Activated CD4-positive, alpha-beta T cell treated with anti-CD3 and anti-CD28 coated beads for 36 hours (primary cell): ENCODE data around the gene SPOCK1. TPM values are rescaled to one million over a fixed set of nuclear protein-coding genes. Genes with fewer than 3 reads are reported as not detected.

Experiments used
- ATAC-seq: fragments of 200-7000 bp; cut with Tn5 transposase; one replicate; pipeline ENCODE4 v1.10.0; 2021; ENCODE audit warnings: mild to moderate bottlenecking, moderate library complexity
- CTCF ChIA-PET: fragments of 350-600 bp; sonication (Branson Sonifier 250); formaldehyde crosslinking; loops from one replicate; lab custom pipeline; 2021; ENCODE audit warnings: antibody characterized with exemption; lab: Charles Lee
- POLR2A ChIA-PET: fragments of 350-600 bp; sonication (Branson Sonifier 250); formaldehyde crosslinking; loops from one replicate; lab custom pipeline; 2021; ENCODE audit warnings: antibody characterized with exemption, inconsistent platforms; lab: Charles Lee
- DNase-seq: peaks from one replicate; pipeline ENCODE4 v3.0.0-alpha.2; 2020
- H3K27ac Mint-ChIP-seq: one replicate; pipeline ENCODE4 v1.8.0; 2021; ENCODE audit warnings: mixed read lengths
- H3K27me3 Mint-ChIP-seq: one replicate; pipeline ENCODE4 v1.8.0; 2021; ENCODE audit warnings: mixed read lengths
- H3K36me3 Mint-ChIP-seq: one replicate; pipeline ENCODE4 v1.8.0; 2021; ENCODE audit warnings: low read depth, mixed read lengths
- H3K4me1 Mint-ChIP-seq: one replicate; pipeline ENCODE4 v1.8.0; 2021; ENCODE audit warnings: mixed read lengths
- H3K4me3 Mint-ChIP-seq: one replicate; pipeline ENCODE4 v1.8.0; 2021; ENCODE audit warnings: mild to moderate bottlenecking, moderate library complexity, mixed read lengths
- H3K9me3 Mint-ChIP-seq: one replicate; pipeline ENCODE4 v1.8.0; 2021; ENCODE audit warnings: low read depth, mixed read lengths
- intact Hi-C, 2 experiments: fragments of 100-400 bp; cut with DNase I in 1 of 2; cut with micrococcal nuclease in 1 of 2; formaldehyde crosslinking; loops; one replicate each; pipeline versions ENCODE4 v1.14.2 to v1.15.1; 2022 to 2024; cut with DNase I, micrococcal nuclease
- total RNA-seq, 2 experiments: library from RNA; stranded (reverse); gene quantifications; one replicate each; pipeline ENCODE4 v1.2.3, GENCODE V29; 2021

The SPOCK1 gene
- total RNA-seq, 2 experiments from 2014 or later, result not detected

- Mint-ChIP-seq H3K4me1 (no peaks in the 10 kb centered on the region), H3K27me3 (peaks cover 10% of the 10 kb centered on the region), H3K4me3 (no peak overlapping the region), H3K27ac (no peak overlapping the region), H3K36me3 (no peaks in the 10 kb centered on the region), H3K9me3 (no peaks in the 10 kb centered on the region)
- ATAC-seq, result no peak
- intact Hi-C loops, result no loop called here
- POLR2A ChIA-PET, result no interaction called here
- no peak for DNase-seq
- CTCF ChIA-PET, result no interaction called here
Observed at GRCh38 chr5:137286025-137286610, 213.0 kb downstream of the SPOCK1 start.

- DNase-seq, result no peak
- ATAC-seq, result no peak
- ChIA-PET CTCF (no interaction called here), POLR2A (no interaction called here)
- no peak overlapping the region for H3K27ac Mint-ChIP-seq
- H3K36me3 Mint-ChIP-seq, result no peaks in the 10 kb centered on the region
- H3K4me1 Mint-ChIP-seq, result no peaks in the 10 kb centered on the region
- no peaks in the 10 kb centered on the region for H3K9me3 Mint-ChIP-seq
- H3K4me3 Mint-ChIP-seq, result no peak overlapping the region
- H3K27me3 Mint-ChIP-seq, result peaks cover 8% of the 10 kb centered on the region
- intact Hi-C loops, result no loop called here
Observed at GRCh38 chr5:137283801-137284200, 215.3 kb downstream of the SPOCK1 start.

GRCh38 chr5:137282216-137282615 is 216.9 kb downstream of the SPOCK1 start:
- ATAC-seq, result no peak
- no peaks in the 10 kb centered on the region for H3K36me3 Mint-ChIP-seq
- intact Hi-C loops, result no loop called here
- H3K27me3 Mint-ChIP-seq, result peaks cover 3% of the 10 kb centered on the region
- no peaks in the 10 kb centered on the region for H3K9me3 Mint-ChIP-seq
- CTCF ChIA-PET, result no interaction called here
- POLR2A ChIA-PET, result no interaction called here
- H3K4me3 Mint-ChIP-seq, result no peak overlapping the region
- no peaks in the 10 kb centered on the region for H3K4me1 Mint-ChIP-seq
- DNase-seq, result no peak
- no peak overlapping the region for H3K27ac Mint-ChIP-seq

- Mint-ChIP-seq H3K4me3 (no peak overlapping the region), H3K27me3 (peaks cover 3% of the 10 kb centered on the region), H3K27ac (no peak overlapping the region), H3K4me1 (no peaks in the 10 kb centered on the region), H3K36me3 (no peaks in the 10 kb centered on the region), H3K9me3 (no peaks in the 10 kb centered on the region)
- intact Hi-C loops, result no loop called here
- DNase-seq (no peak), ATAC-seq (no peak)
- ChIA-PET CTCF (no interaction called here), POLR2A (no interaction called here)
Observed at GRCh38 chr5:137281201-137281600, 217.9 kb downstream of the SPOCK1 start.

- ChIA-PET POLR2A (no interaction called here), CTCF (no interaction called here)
- ATAC-seq (no peak), DNase-seq (no peak)
- Mint-ChIP-seq H3K4me1 (no peaks in the 10 kb centered on the region), H3K27ac (no peak overlapping the region), H3K36me3 (no peaks in the 10 kb centered on the region), H3K9me3 (no peaks in the 10 kb centered on the region), H3K4me3 (no peak overlapping the region), H3K27me3 (peaks cover 3% of the 10 kb centered on the region)
- intact Hi-C loops, result no loop called here
Observed at GRCh38 chr5:137280656-137281055, 218.5 kb downstream of the SPOCK1 start.

- ChIA-PET CTCF (interaction anchor here (0.6 kb wide), 1 partner anchor 178 kb away, joined by 3 read pairs; no protein-coding TSS in a partner anchor), POLR2A (no interaction called here)
- H3K36me3 Mint-ChIP-seq, result no peaks in the 10 kb centered on the region
- DNase-seq (no peak), ATAC-seq (no peak)
- no peak overlapping the region for H3K27ac Mint-ChIP-seq
- H3K9me3 Mint-ChIP-seq, result no peaks in the 10 kb centered on the region
- no peak overlapping the region for H3K4me3 Mint-ChIP-seq
- no peaks in the 10 kb centered on the region for H3K4me1 Mint-ChIP-seq
- peaks cover 3% of the 10 kb centered on the region for H3K27me3 Mint-ChIP-seq
- intact Hi-C loops, result no loop called here
Observed at GRCh38 chr5:137279521-137280231, 219.4 kb downstream of the SPOCK1 start.

GRCh38 chr5:137278476-137278875 is 220.7 kb downstream of the SPOCK1 start:
- DNase-seq (no peak), ATAC-seq (no peak)
- Mint-ChIP-seq H3K27me3 (no peaks in the 10 kb centered on the region), H3K9me3 (no peaks in the 10 kb centered on the region), H3K4me1 (no peaks in the 10 kb centered on the region), H3K36me3 (no peaks in the 10 kb centered on the region), H3K27ac (no peak overlapping the region), H3K4me3 (no peak overlapping the region)
- ChIA-PET POLR2A (no interaction called here), CTCF (interaction anchor here (0.6 kb wide), 1 partner anchor 967 kb away, joined by 3 read pairs; no protein-coding TSS in a partner anchor)
- intact Hi-C loops, result no loop called here

GRCh38 chr5:137275083-137275482 is 224.0 kb downstream of the SPOCK1 start:
- H3K4me1 Mint-ChIP-seq, result no peaks in the 10 kb centered on the region
- H3K27ac Mint-ChIP-seq, result no peak overlapping the region
- no peaks in the 10 kb centered on the region for H3K27me3 Mint-ChIP-seq
- ATAC-seq (no peak), DNase-seq (no peak)
- no peaks in the 10 kb centered on the region for H3K36me3 Mint-ChIP-seq
- intact Hi-C loops, result no loop called here
- no peak overlapping the region for H3K4me3 Mint-ChIP-seq
- ChIA-PET POLR2A (no interaction called here), CTCF (interaction anchor here (0.5 kb wide), 1 partner anchor 674 kb away, joined by 6 read pairs; no protein-coding TSS in a partner anchor)
- no peaks in the 10 kb centered on the region for H3K9me3 Mint-ChIP-seq

- no peaks in the 10 kb centered on the region for H3K36me3 Mint-ChIP-seq
- intact Hi-C loops, result no loop called here
- ATAC-seq (no peak), DNase-seq (no peak)
- H3K4me1 Mint-ChIP-seq, result no peaks in the 10 kb centered on the region
- no peak overlapping the region for H3K27ac Mint-ChIP-seq
- ChIA-PET CTCF (no interaction called here), POLR2A (no interaction called here)
- no peaks in the 10 kb centered on the region for H3K27me3 Mint-ChIP-seq
- no peaks in the 10 kb centered on the region for H3K9me3 Mint-ChIP-seq
- no peak overlapping the region for H3K4me3 Mint-ChIP-seq
Observed at GRCh38 chr5:137273511-137273910, 225.6 kb downstream of the SPOCK1 start.

- ATAC-seq, result no peak
- H3K4me1 Mint-ChIP-seq, result no peaks in the 10 kb centered on the region
- CTCF ChIA-PET, result no interaction called here
Observed at GRCh38 chr5:137272831-137273230, 226.3 kb downstream of the SPOCK1 start.

GRCh38 chr5:137269946-137270345 is 229.2 kb downstream of the SPOCK1 start:
- intact Hi-C loops, result no loop called here
- Mint-ChIP-seq H3K27me3 (peaks cover 7% of the 10 kb centered on the region), H3K4me3 (no peak overlapping the region), H3K4me1 (no peaks in the 10 kb centered on the region), H3K9me3 (no peaks in the 10 kb centered on the region), H3K36me3 (no peaks in the 10 kb centered on the region), H3K27ac (no peak overlapping the region)
- DNase-seq (no peak), ATAC-seq (no peak)
- ChIA-PET POLR2A (no interaction called here), CTCF (no interaction called here)

More at GRCh38 chr5:137272831-137273230, 226.3 kb downstream of the SPOCK1 start:
- no peak for DNase-seq
- Mint-ChIP-seq H3K27me3 (no peaks in the 10 kb centered on the region), H3K9me3 (no peaks in the 10 kb centered on the region), H3K4me3 (no peak overlapping the region), H3K36me3 (no peaks in the 10 kb centered on the region), H3K27ac (no peak overlapping the region)
- POLR2A ChIA-PET, result no interaction called here
- intact Hi-C loops, result no loop called here

- POLR2A ChIA-PET, result no interaction called here
- Mint-ChIP-seq H3K36me3 (no peaks in the 10 kb centered on the region), H3K27me3 (peaks cover 7% of the 10 kb centered on the region), H3K9me3 (no peaks in the 10 kb centered on the region), H3K27ac (no peak overlapping the region), H3K4me3 (no peak overlapping the region), H3K4me1 (no peaks in the 10 kb centered on the region)
- intact Hi-C loops, result no loop called here
- CTCF ChIA-PET, result no interaction called here
- DNase-seq (no peak), ATAC-seq (no peak)
Observed at GRCh38 chr5:137269274-137269673, 229.9 kb downstream of the SPOCK1 start.
